CD4-positive, alpha-beta T cell treated with Interleukin-6 at 100 ng/mL for 8 hours (primary cell): ENCODE measurements around the gene MATN3.

Source experiments
- DNase-seq: peaks from one replicate; pipeline ENCODE4 v3.0.0-alpha.2; 2020; ENCODE audit warnings: mixed read lengths, low spot score

The MATN3 gene

GRCh38 chr2:20001361-20001863 is 11.1 kb downstream of the MATN3 start:
- no peak for DNase-seq

GRCh38 chr2:19993731-19994130 is 18.7 kb downstream of the MATN3 start:
- DNase-seq, result no peak

DNA sequence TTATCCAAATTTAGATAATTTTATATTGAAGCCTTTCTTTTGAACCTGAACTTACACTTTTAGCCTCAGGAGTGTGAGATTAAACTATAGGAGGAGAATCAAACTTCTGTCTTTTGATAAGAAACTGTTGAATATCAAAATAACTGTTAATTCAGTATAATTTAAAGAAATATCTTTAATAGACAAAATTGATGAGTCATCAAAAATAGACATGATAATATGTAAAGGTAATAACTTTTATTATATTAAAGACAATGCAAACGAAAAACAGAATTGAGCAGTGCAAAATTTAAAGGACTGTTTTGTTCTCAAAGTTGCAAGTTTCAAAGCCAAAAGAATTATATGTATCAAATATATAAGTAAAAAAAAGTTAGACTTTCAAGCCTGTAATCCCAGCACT is 20.6 kb downstream of the MATN3 start:
- DNase-seq, result no peak

DNA sequence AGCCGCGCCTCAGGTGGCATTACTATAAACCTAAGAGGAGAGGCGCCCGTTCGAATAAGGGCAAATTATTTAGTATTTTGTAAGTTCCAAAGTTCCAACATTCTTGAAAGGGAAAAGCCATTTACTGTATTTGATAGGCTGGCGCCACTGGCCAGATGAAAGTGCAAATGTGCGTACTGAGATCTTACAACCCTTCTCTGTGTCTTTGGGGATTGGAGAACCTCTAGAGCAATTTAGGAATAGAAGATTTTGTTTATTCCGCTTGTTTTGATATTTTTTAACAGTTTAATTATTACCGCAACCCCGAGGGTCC is 22.1 kb downstream of the MATN3 start:
- DNase-seq, result no peak

GRCh38 chr2:19989667-19990415 is 22.6 kb downstream of the MATN3 start, which contains the start of gene WDR35:
TSS of gene WDR35 (minus strand) at chr2:19990105. CDS start at chr2:19990015, 90 bp downstream.
- DNase-seq, result peak; percentile 89

GRCh38 chr2:19989342-19989666 is 23.2 kb downstream of the MATN3 start:
- no peak for DNase-seq

- DNase-seq, result no peak
Measured at GRCh38 chr2:19988600-19988999, 23.9 kb downstream of the MATN3 start.

GRCh38 chr2:19987936-19988335 is 24.5 kb downstream of the MATN3 start:
- DNase-seq, result no peak

- DNase-seq, result no peak
Measured at GRCh38 chr2:19982268-19982667, 30.2 kb downstream of the MATN3 start.

- DNase-seq, result no peak
Measured at GRCh38 chr2:19979932-19980331, 32.5 kb downstream of the MATN3 start.

DNA sequence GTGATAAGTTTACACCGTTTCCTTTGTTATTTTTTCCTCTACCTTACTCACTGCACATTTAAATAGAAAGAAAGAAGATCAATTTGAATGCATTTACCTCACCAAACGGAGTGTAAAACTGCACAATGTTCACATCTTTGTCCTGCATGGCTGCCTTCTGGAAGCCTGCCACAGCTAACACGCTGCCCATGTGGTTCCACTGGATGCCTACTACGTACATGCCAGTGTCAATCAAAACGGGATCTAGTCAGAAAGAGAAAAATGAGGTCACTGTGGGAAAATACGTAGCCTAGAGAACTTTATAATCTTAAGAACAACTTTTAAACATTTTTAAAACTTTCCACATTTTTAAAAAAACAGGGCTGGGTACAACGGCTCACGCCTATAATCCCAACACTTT is 39.0 kb downstream of the MATN3 start:
- DNase-seq, result no peak

DNA sequence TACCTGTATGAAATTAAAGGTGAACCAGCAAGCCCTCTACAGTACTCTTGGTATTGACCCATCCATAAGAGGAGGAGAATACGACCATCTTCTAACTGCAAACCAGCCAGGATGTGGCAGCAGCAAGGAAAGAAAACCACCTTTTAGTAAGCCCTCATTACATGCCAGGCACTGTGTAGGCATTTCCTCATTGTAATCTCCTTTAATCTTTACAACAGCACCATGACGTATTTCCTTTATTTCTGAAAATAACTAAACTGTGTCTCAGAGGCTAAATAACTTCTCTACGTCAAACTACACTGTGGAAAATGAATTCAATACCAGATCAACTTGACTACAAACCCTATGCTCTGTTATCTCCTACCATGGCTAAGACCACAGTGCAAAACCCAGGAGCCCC is 40.8 kb downstream of the MATN3 start:
- DNase-seq, result no peak

DNA sequence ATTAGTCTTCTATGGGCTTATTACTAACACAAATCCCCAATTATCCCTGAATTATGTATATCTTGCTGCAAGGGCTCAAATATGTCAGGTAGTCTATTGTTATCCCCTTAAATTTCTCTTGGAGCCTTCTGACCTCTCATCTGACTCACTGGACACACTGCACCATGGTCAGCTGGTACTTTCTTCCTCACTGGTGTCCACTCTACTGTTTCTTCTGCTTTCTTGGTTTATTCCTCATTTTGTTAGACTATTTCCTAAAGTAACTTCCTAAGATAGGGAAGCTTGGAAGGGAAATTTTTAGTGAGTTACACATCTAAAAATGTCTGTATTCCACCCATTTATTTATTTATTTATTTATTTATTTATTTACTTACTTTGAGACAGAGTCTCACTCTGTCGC is 49.1 kb downstream of the MATN3 start:
- DNase-seq, result no peak

- peak; percentile 48 for DNase-seq
Measured at GRCh38 chr2:19955544-19956422, 56.7 kb downstream of the MATN3 start.

- no peak for DNase-seq
Measured at GRCh38 chr2:19949071-19949470, 63.4 kb downstream of the MATN3 start.

DNA sequence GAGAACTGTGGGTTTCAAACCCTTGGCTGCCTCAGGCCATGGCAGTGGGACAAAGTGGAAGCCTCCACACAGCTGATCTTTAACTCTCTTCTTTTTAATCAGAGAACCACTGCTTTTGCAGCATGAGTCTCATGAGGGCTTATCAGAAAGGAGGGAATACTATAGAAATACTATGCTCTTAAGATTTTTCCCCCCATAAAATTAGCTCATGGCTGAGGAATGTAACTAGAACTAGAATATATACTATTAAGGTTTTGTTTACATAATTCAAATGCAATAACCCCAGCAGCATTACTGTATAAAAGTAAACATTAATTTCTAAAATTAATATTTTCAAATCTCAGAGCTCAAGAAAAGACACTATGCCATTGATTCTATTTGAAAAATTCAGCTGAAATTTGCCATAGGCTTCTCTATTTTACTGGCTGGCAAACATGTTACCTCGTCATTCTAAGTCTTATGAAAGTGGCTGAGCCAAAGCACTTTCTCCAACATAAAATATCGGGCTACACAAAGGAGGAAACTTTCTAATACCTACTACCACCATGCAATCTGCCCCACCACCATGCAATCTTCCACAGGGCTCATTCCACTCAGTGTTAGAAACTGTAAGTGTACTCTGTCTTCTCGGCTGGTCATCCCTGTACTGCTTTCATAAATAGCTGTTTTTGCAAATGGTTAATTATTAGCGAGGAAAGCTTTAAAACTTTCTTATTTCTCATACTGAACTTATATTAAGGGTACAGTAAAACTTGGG is 65.1 kb downstream of the MATN3 start:
- DNase-seq, result no peak

GRCh38 chr2:19944205-19944845 is 68.1 kb downstream of the MATN3 start:
- DNase-seq, result no peak

- no peak for DNase-seq
Measured at GRCh38 chr2:19943189-19943588, 69.3 kb downstream of the MATN3 start.

DNA sequence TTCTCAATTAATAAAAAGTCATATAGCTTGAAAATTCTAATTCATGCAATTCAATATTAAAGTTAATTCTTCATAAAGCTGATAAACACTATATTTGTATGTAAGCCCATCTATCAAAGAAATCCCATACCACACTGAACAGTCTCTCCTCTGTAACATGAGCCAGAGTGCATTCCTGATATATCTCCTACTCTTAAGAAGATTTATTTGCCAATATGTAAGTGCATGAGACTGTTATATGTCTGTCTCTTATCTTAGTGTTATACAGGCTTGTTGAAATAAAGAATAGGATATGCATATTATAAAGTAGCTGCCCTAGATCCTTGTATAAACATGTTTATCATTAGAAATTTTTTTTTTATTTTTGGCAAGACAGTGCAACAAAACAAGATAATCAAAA is 70.3 kb downstream of the MATN3 start:
- no peak for DNase-seq
